ENCODE measurements around the gene ZCCHC14.
"Not testable (repeated sequence)": the region's sequence is repeated elsewhere in the genome, so short reads cannot be mapped to it uniquely, and the experiment has no call there.

ZCCHC14 gene

GRCh38 chr16:87382023-87382785 lies 110.6 kb downstream of the ZCCHC14 start:
- peak; percentile 66 for DNase-seq (ENCODE audit: low read depth)

GRCh38 chr16:87380881-87381280 lies 111.9 kb downstream of the ZCCHC14 start:
- peak; percentile 37 for DNase-seq (ENCODE audit: low read depth)

GRCh38 chr16:87380403-87380802 lies 112.4 kb downstream of the ZCCHC14 start:
- no peak for DNase-seq (ENCODE audit: low read depth)

- DNase-seq (ENCODE audit: low read depth), result not testable (repeated sequence)
These were observed 113.5 kb downstream of the ZCCHC14 start for GRCh38 chr16:87379312-87379752.

GRCh38 chr16:87376660-87377059 lies 116.2 kb downstream of the ZCCHC14 start:
- no peak for DNase-seq (ENCODE audit: low read depth)

- no peak for DNase-seq (ENCODE audit: low read depth)
These were observed 117.2 kb downstream of the ZCCHC14 start for GRCh38 chr16:87375426-87376135.

GRCh38 chr16:87374313-87374712 lies 118.5 kb downstream of the ZCCHC14 start:
- no peak for DNase-seq (ENCODE audit: low read depth)

GRCh38 chr16:87372305-87372704 lies 120.5 kb downstream of the ZCCHC14 start:
- DNase-seq (ENCODE audit: low read depth), result no peak

- DNase-seq (ENCODE audit: low read depth), result no peak
These were observed 121.5 kb downstream of the ZCCHC14 start for GRCh38 chr16:87371261-87371866.

GRCh38 chr16:87369796-87370719 lies 122.8 kb downstream of the ZCCHC14 start:
- DNase-seq (ENCODE audit: low read depth), result no peak

- DNase-seq (ENCODE audit: low read depth), result no peak
These were observed 123.6 kb downstream of the ZCCHC14 start for GRCh38 chr16:87369117-87369765.

GRCh38 chr16:87368029-87368770 lies 124.6 kb downstream of the ZCCHC14 start:
- DNase-seq (ENCODE audit: low read depth), result no peak

- no peak for DNase-seq (ENCODE audit: low read depth)
These were observed 125.3 kb downstream of the ZCCHC14 start for GRCh38 chr16:87367529-87367928.

GRCh38 chr16:87366930-87367329 lies 125.9 kb downstream of the ZCCHC14 start:
- DNase-seq (ENCODE audit: low read depth), result no peak

GRCh38 chr16:87366288-87366687 lies 126.5 kb downstream of the ZCCHC14 start:
- DNase-seq (ENCODE audit: low read depth), result no peak

- DNase-seq (ENCODE audit: low read depth), result no peak
These were observed 127.7 kb downstream of the ZCCHC14 start for GRCh38 chr16:87365021-87365713.

- peak; percentile 84 for DNase-seq (ENCODE audit: low read depth)
These were observed 128.9 kb downstream of the ZCCHC14 start for GRCh38 chr16:87363771-87364455.

GRCh38 chr16:87362828-87363559 lies 129.8 kb downstream of the ZCCHC14 start:
- DNase-seq (ENCODE audit: low read depth), result not testable (repeated sequence)

Data from amniotic epithelial cell (primary cell).